MM.1S (cell line): ENCODE measurements around the gene FANCD2OS.

Source experiments
- DNase-seq: peaks from one replicate; pipeline ENCODE4 v3.0.0-alpha.2; 2015
- H2AFZ ChIP-seq: fragments of 300-600 bp; sonication (generic); 2 replicates; pipeline ENCODE4 v1.6.0; 2016; ENCODE audit warnings: antibody characterized with exemption, low read length
- H3F3A ChIP-seq: fragments of 300-600 bp; sonication (generic); 2 replicates; pipeline ENCODE4 v1.6.1; 2016; ENCODE audit warnings: mild to moderate bottlenecking, antibody characterized with exemption, low read length, moderate library complexity, mixed read lengths; ENCODE audit not compliant: insufficient read depth
- H3K27ac ChIP-seq: fragments of 300-600 bp; sonication (generic); 2 replicates; pipeline ENCODE4 v1.5.1; 2016; ENCODE audit warnings: mild to moderate bottlenecking, low read length
- H3K27me3 ChIP-seq: fragments of 300-600 bp; sonication (generic); replicated peaks from 2 replicates; pipeline ENCODE4 v1.6.0; 2016; ENCODE audit warnings: low read length; ENCODE audit not compliant: insufficient read depth
- H3K36me3 ChIP-seq: fragments of 300-600 bp; sonication (generic); replicated peaks from 2 replicates; pipeline ENCODE4 v1.6.1; 2016; ENCODE audit warnings: mild to moderate bottlenecking, low read length, mixed read lengths; ENCODE audit not compliant: insufficient read depth
- H3K4me1 ChIP-seq: fragments of 300-600 bp; sonication (generic); 2 replicates; pipeline ENCODE4 v1.6.1; 2016; ENCODE audit warnings: low read length, mixed read lengths
- H3K4me2 ChIP-seq: fragments of 300-600 bp; sonication (generic); 2 replicates; pipeline ENCODE4 v1.6.0; 2016; ENCODE audit warnings: low read depth, low read length
- H3K4me3 ChIP-seq: fragments of 300-600 bp; sonication (generic); 2 replicates; pipeline ENCODE4 v1.5.1; 2016; ENCODE audit warnings: low read length, mixed read lengths
- H3K79me2 ChIP-seq: fragments of 300-600 bp; sonication (generic); 2 replicates; pipeline ENCODE4 v1.6.1; 2016; ENCODE audit warnings: mixed run types, low read length, mixed read lengths
- H3K9ac ChIP-seq: fragments of 300-600 bp; sonication (generic); 2 replicates; pipeline ENCODE4 v1.6.1; 2016; ENCODE audit warnings: low read length, mixed read lengths
- H3K9me2 ChIP-seq: fragments of 300-600 bp; sonication (generic); replicated peaks from 2 replicates; pipeline ENCODE4 v1.6.1; 2016; ENCODE audit warnings: mild to moderate bottlenecking, low read length, mixed read lengths; ENCODE audit not compliant: insufficient read depth
- H3K9me3 ChIP-seq: fragments of 300-600 bp; sonication (generic); replicated peaks from 2 replicates; pipeline ENCODE4 v1.6.1; 2016; ENCODE audit warnings: mild to moderate bottlenecking, low read length, mixed read lengths; ENCODE audit not compliant: insufficient read depth
- H4K20me1 ChIP-seq: fragments of 300-600 bp; sonication (generic); 2 replicates; pipeline ENCODE4 v1.6.1; 2016; ENCODE audit warnings: mild to moderate bottlenecking, low read length, moderate library complexity, mixed read lengths; ENCODE audit not compliant: insufficient read depth
- CTCF ChIP-seq: fragments of 300-600 bp; sonication (generic); IDR thresholded peaks from 2 replicates; pipeline ENCODE4 v1.5.1; 2016; ENCODE audit warnings: antibody characterized with exemption, low read length, mixed read lengths
- EZH2 ChIP-seq: fragments of 300-600 bp; sonication (generic); optimal IDR thresholded peaks from 2 replicates; pipeline ENCODE3; 2017; ENCODE audit warnings: low read depth, mild to moderate bottlenecking, antibody characterized with exemption, low read length, mixed read lengths
- EZH2phosphoT487 ChIP-seq: fragments of 300-600 bp; sonication (generic); IDR thresholded peaks from 2 replicates; pipeline ENCODE4 v1.6.1; 2018; ENCODE audit warnings: antibody characterized with exemption, low read length

The FANCD2OS gene

GRCh38 chr3:10116928-10117327 lies 8.9 kb upstream of the FANCD2OS start:
- Histone ChIP-seq H2AFZ (no peak overlapping the region), H4K20me1 (no peaks in the 10 kb centered on the region), H3K9me2 (no peaks in the 10 kb centered on the region), H3K4me2 (peak overlapping the region; percentile 87; the same call in 1 of the 2 replicates), H3K9ac (peak overlapping the region; percentile 76; the same call in 1 of the 2 replicates), H3F3A (no peaks in the 10 kb centered on the region), H3K27me3 (no peaks in the 10 kb centered on the region), H3K9me3 (no peaks in the 10 kb centered on the region), H3K36me3 (no peaks in the 10 kb centered on the region), H3K4me1 (0 out of 2 replicates have a peak, but pooled peaks cover 3% of the 10 kb centered on the region), H3K27ac (no peak overlapping the region), H3K79me2 (peaks cover 60% of the 10 kb centered on the region), H3K4me3 (0 out of 2 replicates have a peak overlapping the region, but pooled peaks have one; percentile 99)
- no peak for TF ChIP-seq EZH2phosphoT487
- TF ChIP-seq EZH2, result no peak
- TF ChIP-seq CTCF, result no peak
- no peak for DNase-seq

GRCh38 chr3:10116138-10116460 lies 8.0 kb upstream of the FANCD2OS start:
- Histone ChIP-seq H3K4me1 (0 out of 2 replicates have a peak, but pooled peaks cover 3% of the 10 kb centered on the region), H3K9ac (peak overlapping the region; percentile 76), H3K9me3 (no peaks in the 10 kb centered on the region), H3K4me2 (peak overlapping the region; percentile 87), H3K27ac (peak overlapping the region; percentile 57; the same call in 1 of the 2 replicates), H3K9me2 (no peaks in the 10 kb centered on the region), H4K20me1 (no peaks in the 10 kb centered on the region), H2AFZ (peak overlapping the region; percentile 100), H3K36me3 (no peaks in the 10 kb centered on the region), H3F3A (no peaks in the 10 kb centered on the region), H3K79me2 (peaks cover 55% of the 10 kb centered on the region), H3K4me3 (peak overlapping the region; percentile 99), H3K27me3 (no peaks in the 10 kb centered on the region)
- peak; percentile 9 for DNase-seq
- no peak for TF ChIP-seq CTCF
- no peak for TF ChIP-seq EZH2
- no peak for TF ChIP-seq EZH2phosphoT487

GRCh38 chr3:10115326-10116137 lies 7.5 kb upstream of the FANCD2OS start, which contains the start of gene BRK1:
Gene BRK1 (plus strand): TSS chr3:10115675. CDS start chr3:10115702, 27 bp downstream.
- H3K9me2 ChIP-seq, result no peaks in the 10 kb centered on the region
- H4K20me1 ChIP-seq, result no peaks in the 10 kb centered on the region
- H2AFZ ChIP-seq, result peak within 1 kb of the TSS; percentile 100
- peak within 1 kb of the TSS; percentile 99 for H3K4me3 ChIP-seq
- H3K27me3 ChIP-seq, result no peaks in the 10 kb centered on the region
- H3K36me3 ChIP-seq, result no peaks in the 10 kb centered on the region
- peaks cover 50% of the 10 kb centered on the region for H3K79me2 ChIP-seq
- H3K27ac ChIP-seq, result peak within 1 kb of the TSS; percentile 57; the same call in 1 of the 2 replicates
- 0 out of 2 replicates have a peak, but pooled peaks cover 3% of the 10 kb centered on the region for H3K4me1 ChIP-seq
- DNase-seq, result peak; percentile 97
- H3K9me3 ChIP-seq, result no peaks in the 10 kb centered on the region
- TF ChIP-seq CTCF, result no peak
- TF ChIP-seq EZH2, result no peak
- no peak for TF ChIP-seq EZH2phosphoT487
- H3K9ac ChIP-seq, result peak within 1 kb of the TSS; percentile 76
- no peaks in the 10 kb centered on the region for H3F3A ChIP-seq
- H3K4me2 ChIP-seq, result peak within 1 kb of the TSS; percentile 87
